Endothelial cell of umbilical vein (primary cell): ENCODE measurements around the gene IFNGR1. TPM values are rescaled to one million over a fixed set of nuclear protein-coding genes. Genes with fewer than 3 reads are reported as not detected.

Experiments
- BruUV-seq: library from RNA; stranded (reverse); fragments of 400-500 nt; replicated peaks from 2 replicates; lab custom pipeline; 2021; lab: Mats Ljungman, UMichigan
- CTCF ChIA-PET: fragments of 300-600, 350-600 bp; sonication (Branson Sonifier 250); formaldehyde crosslinking; loops from one replicate; lab custom pipeline; 2021; ENCODE audit warnings: antibody characterized with exemption, inconsistent platforms; lab: Charles Lee
- POLR2A ChIA-PET: fragments of 300-600, 350-600 bp; sonication (Branson Sonifier 250); formaldehyde crosslinking; loops from one replicate; lab custom pipeline; 2021; ENCODE audit warnings: antibody characterized with exemption, inconsistent platforms; lab: Charles Lee
- DNase-seq: peaks from one replicate; pipeline ENCODE4 v3.0.0-alpha.2; 2011; ENCODE audit warnings: low read depth, low spot score
- FAIRE-seq: peaks from 2 replicates; lab custom pipeline; 2011; peaks lifted over from hg19 to GRCh38; lab: Jason Lieb, UNC
- H2AFZ ChIP-seq: 2 replicates; pipeline ENCODE4 v1.6.0; 2012; ENCODE audit warnings: low read depth, low read length, control low read depth, inconsistent platforms
- H3K27ac ChIP-seq: 2 replicates; pipeline ENCODE4 v1.5.1; 2011; ENCODE audit warnings: low read depth, mild to moderate bottlenecking, control low read depth, low read length, moderate library complexity; ENCODE audit not compliant: insufficient read depth
- H3K27me3 ChIP-seq, 2 experiments: 2 replicates each; pipeline versions ENCODE4 v1.6.0 to v1.6.1; 2011; ENCODE audit warnings: low read length in 2 of 2, mixed read lengths in 1 of 2; ENCODE audit not compliant: control insufficient read depth in 2 of 2, insufficient read depth in 2 of 2
- H3K36me3 ChIP-seq, 2 experiments: 2 replicates in 1 of 2; 3 replicates in 1 of 2; pipeline ENCODE4 v1.5.1; 2011; ENCODE audit warnings: low read length in 2 of 2, mild to moderate bottlenecking in 1 of 2, moderate library complexity in 1 of 2; ENCODE audit not compliant: control insufficient read depth in 2 of 2, insufficient read depth in 2 of 2; ENCODE audit errors: extremely low read depth in 1 of 2
- H3K4me1 ChIP-seq: 3 replicates; pipeline ENCODE4 v1.5.1; 2011; ENCODE audit warnings: mild to moderate bottlenecking, low read length; ENCODE audit not compliant: control insufficient read depth, insufficient read depth; ENCODE audit errors: extremely low read depth
- H3K4me2 ChIP-seq: 2 replicates; pipeline ENCODE4 v1.6.1; 2011; ENCODE audit warnings: low read length, control low read depth, mixed read lengths; ENCODE audit not compliant: insufficient read depth
- H3K4me3 ChIP-seq, 3 experiments: fragments of 200-600 bp in 1 of 3; sonication (generic), shearing (Covaris generic) in 1 of 3; replicated peaks in 1 of 3; 2 replicates each; pipeline ENCODE4 v1.5.1; 2011 to 2016; ENCODE audit warnings: control low read depth in 3 of 3, low read length in 3 of 3, mild to moderate bottlenecking in 2 of 3, inconsistent platforms in 1 of 3, low read depth in 1 of 3, moderate library complexity in 1 of 3; ENCODE audit not compliant: insufficient read depth in 1 of 3
- H3K79me2 ChIP-seq: 2 replicates; pipeline ENCODE4 v1.6.0; 2012; ENCODE audit warnings: low read length, inconsistent platforms; ENCODE audit not compliant: control insufficient read depth, insufficient read depth
- H3K9ac ChIP-seq: replicated peaks from 2 replicates; pipeline ENCODE3; 2011; ENCODE audit warnings: low read length, control low read depth; ENCODE audit not compliant: insufficient read depth; ENCODE audit errors: extremely low read depth
- H3K9me1 ChIP-seq: replicated peaks from 3 replicates; pipeline ENCODE4 v1.6.0; 2011; ENCODE audit warnings: mild to moderate bottlenecking, low read length; ENCODE audit not compliant: control insufficient read depth, insufficient read depth; ENCODE audit errors: extremely low read depth
- H3K9me3 ChIP-seq: replicated peaks from 2 replicates; pipeline ENCODE4 v1.5.1; 2012; ENCODE audit warnings: low read length, inconsistent platforms; ENCODE audit not compliant: control insufficient read depth, insufficient read depth
- H4K20me1 ChIP-seq: replicated peaks from 2 replicates; pipeline ENCODE3; 2011; ENCODE audit warnings: mild to moderate bottlenecking, low read length; ENCODE audit not compliant: control insufficient read depth, insufficient read depth; ENCODE audit errors: extremely low read depth
- EZH2 ChIP-seq: IDR thresholded peaks from 2 replicates; pipeline ENCODE4 v1.6.1; 2012; ENCODE audit warnings: borderline replicate concordance, low read depth, mild to moderate bottlenecking, moderate library complexity, low read length, inconsistent platforms; ENCODE audit not compliant: severe bottlenecking
- FOS ChIP-seq: IDR thresholded peaks from 2 replicates; pipeline ENCODE4 v1.6.1; 2011; ENCODE audit warnings: mild to moderate bottlenecking, low read length, moderate library complexity, borderline replicate concordance; ENCODE audit not compliant: insufficient read depth
- GATA2 ChIP-seq: IDR thresholded peaks from 2 replicates; pipeline ENCODE4 v1.7.0; 2011; ENCODE audit warnings: low read depth, mild to moderate bottlenecking, moderate library complexity, mixed read lengths, low read length; ENCODE audit not compliant: insufficient read length, insufficient read depth
- JUN ChIP-seq: IDR thresholded peaks from 2 replicates; pipeline ENCODE4 v1.6.1; 2011; ENCODE audit warnings: borderline replicate concordance, low read depth; ENCODE audit not compliant: insufficient read length, insufficient read depth
- MYC ChIP-seq: IDR thresholded peaks from one replicate; pipeline ENCODE4 v1.6.1; 2011; ENCODE audit warnings: mild to moderate bottlenecking, low read depth, low read length
- POLR2A ChIP-seq: IDR thresholded peaks from 2 replicates; pipeline ENCODE4 v1.6.1; 2012; ENCODE audit warnings: low read depth, mild to moderate bottlenecking, control low read depth, low read length
- POLR2AphosphoS5 ChIP-seq: IDR thresholded peaks from 2 replicates; pipeline ENCODE4 v1.6.1; 2012; ENCODE audit warnings: low read depth, mild to moderate bottlenecking, control low read depth, low read length, moderate library complexity; ENCODE audit not compliant: insufficient read depth
- dilution Hi-C: fragments of 300-500 bp; cut with MboI; formaldehyde crosslinking; loops from one replicate; pipeline ENCODE4 v1.15.0; 2019; ENCODE audit warnings: low sequenced_read_pairs; ENCODE audit not compliant: extremely low pct_ligation_motif_present
- intact Hi-C: fragments of 100-400 bp; cut with micrococcal nuclease; formaldehyde crosslinking; loops from one replicate; pipeline ENCODE4 v1.10.0; 2022
- polyA plus RNA-seq, 4 experiments: library from polyadenylated mRNA; depleted of rRNA in 3 of 4; stranded (reverse) in 3 of 4; unstranded in 1 of 4; fragments of >200 nt; gene quantifications; 2 replicates each; pipeline versions ENCODE4 v1.2.1 to v1.2.3, GENCODE V29; 2011 to 2012; ENCODE audit warnings: missing spikeins in 1 of 4
- total RNA-seq: library from RNA; stranded (reverse); gene quantifications from 2 replicates; pipeline ENCODE4 v1.2.3, GENCODE V29; 2021
- TF ChIP-seq, protein P1 (sequence below), 2 donors: IDR thresholded peaks; 1 replicate in 1 of 2; 2 replicates in 1 of 2; pipeline ENCODE4 v1.5.1; 2011; ENCODE audit warnings: low read length in 2 of 2, mild to moderate bottlenecking in 2 of 2, moderate library complexity in 2 of 2, control low read depth in 1 of 2, inconsistent platforms in 1 of 2, low read depth in 1 of 2; ENCODE audit not compliant: insufficient read depth in 1 of 2; ENCODE audit errors: extremely low read depth in 1 of 2
- TF ChIP-seq, protein P2 (sequence below): IDR thresholded peaks from 2 replicates; pipeline ENCODE4 v1.6.1; 2011; ENCODE audit not compliant: insufficient read depth, insufficient read length

Gene IFNGR1
- total and polyA plus RNA-seq, 2 donors (not counting 3 experiments of a cell fraction or from before 2014, with no cell fraction given), result 19.1 to 31.2 TPM

DNA sequence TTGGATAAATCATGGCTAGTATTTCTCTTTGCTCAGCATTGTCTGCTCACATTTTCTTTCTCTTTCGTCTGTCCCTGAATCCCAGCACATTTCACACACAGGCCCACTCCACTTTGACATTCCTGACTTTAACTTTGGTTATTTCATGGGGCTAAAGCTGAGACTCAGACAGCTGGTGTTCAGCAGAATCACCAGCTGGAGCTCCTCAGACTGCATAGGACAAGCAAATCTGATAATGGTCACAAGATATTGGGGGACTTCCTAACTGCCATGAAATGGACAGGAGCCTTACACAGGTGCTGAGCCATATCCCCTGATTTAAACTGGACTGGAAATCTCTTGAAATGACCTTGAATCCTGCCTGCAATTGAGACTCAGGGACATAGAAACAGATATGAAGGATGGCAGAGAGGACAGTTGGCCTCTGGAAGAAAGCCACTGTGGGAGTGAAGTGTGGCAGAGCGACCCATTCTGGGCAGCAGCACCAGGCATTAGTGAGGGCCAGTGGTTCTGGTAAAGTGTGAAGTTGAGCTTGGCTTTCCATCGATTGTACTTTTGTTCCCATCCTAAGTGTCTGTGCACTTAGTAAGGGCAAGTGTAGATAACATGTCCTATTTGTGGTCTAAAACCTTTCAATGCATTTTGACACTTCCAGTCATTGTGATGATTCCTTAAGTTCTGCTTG is 10.0 kb upstream of the IFNGR1 start:
- H3K9me3 ChIP-seq, result no peaks in the 10 kb centered on the region
- peaks cover 0 to 3% of the 10 kb centered on the region in 2 experiments for H3K27me3 ChIP-seq
- no peak for TF ChIP-seq EZH2
- TF ChIP-seq JUN, result no peak
- TF ChIP-seq, protein P1, sequence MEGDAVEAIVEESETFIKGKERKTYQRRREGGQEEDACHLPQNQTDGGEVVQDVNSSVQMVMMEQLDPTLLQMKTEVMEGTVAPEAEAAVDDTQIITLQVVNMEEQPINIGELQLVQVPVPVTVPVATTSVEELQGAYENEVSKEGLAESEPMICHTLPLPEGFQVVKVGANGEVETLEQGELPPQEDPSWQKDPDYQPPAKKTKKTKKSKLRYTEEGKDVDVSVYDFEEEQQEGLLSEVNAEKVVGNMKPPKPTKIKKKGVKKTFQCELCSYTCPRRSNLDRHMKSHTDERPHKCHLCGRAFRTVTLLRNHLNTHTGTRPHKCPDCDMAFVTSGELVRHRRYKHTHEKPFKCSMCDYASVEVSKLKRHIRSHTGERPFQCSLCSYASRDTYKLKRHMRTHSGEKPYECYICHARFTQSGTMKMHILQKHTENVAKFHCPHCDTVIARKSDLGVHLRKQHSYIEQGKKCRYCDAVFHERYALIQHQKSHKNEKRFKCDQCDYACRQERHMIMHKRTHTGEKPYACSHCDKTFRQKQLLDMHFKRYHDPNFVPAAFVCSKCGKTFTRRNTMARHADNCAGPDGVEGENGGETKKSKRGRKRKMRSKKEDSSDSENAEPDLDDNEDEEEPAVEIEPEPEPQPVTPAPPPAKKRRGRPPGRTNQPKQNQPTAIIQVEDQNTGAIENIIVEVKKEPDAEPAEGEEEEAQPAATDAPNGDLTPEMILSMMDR (IDR thresholded peaks at IDR 0.05; ENCODE audit: extremely low read depth in 1 of 2, insufficient read depth in 1 of 2, low read depth in 1 of 2, low read length in 2 of 2), result no peak
- TF ChIP-seq MYC, result no peak
- TF ChIP-seq, protein P2, sequence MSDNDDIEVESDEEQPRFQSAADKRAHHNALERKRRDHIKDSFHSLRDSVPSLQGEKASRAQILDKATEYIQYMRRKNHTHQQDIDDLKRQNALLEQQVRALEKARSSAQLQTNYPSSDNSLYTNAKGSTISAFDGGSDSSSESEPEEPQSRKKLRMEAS, result no peak
- TF ChIP-seq POLR2AphosphoS5, result no peak
- TF ChIP-seq GATA2, result no peak
- TF ChIP-seq POLR2A, result no peak
- TF ChIP-seq FOS, result no peak
- H3K79me2 ChIP-seq, result no peaks in the 10 kb centered on the region
- H2AFZ ChIP-seq, result no peak overlapping the region
- no peak overlapping the region for H3K4me3 ChIP-seq
- no peak overlapping the region for H3K27ac ChIP-seq
- DNase-seq, result no peak
- no peaks in the 10 kb centered on the region for H4K20me1 ChIP-seq
- H3K4me1 ChIP-seq, result peaks cover 11% of the 10 kb centered on the region
- BruUV-seq, result no TSS peak
- dilution Hi-C loops, result no loop called here
- ChIA-PET CTCF (no interaction called here), POLR2A (no interaction called here)
- no peaks in the 10 kb centered on the region for H3K9me1 ChIP-seq
- no peak overlapping the region for H3K4me2 ChIP-seq
- no peak overlapping the region for H3K9ac ChIP-seq
- no peaks in the 10 kb centered on the region for H3K36me3 ChIP-seq
- intact Hi-C loops, result no loop called here
- no peak for FAIRE-seq
